Keratinocyte (primary cell): ENCODE data around the gene DAGLA. TPM values are rescaled to one million over a fixed set of nuclear protein-coding genes. Genes with fewer than 3 reads are reported as not detected.

Experiments used
- DNase-seq: peaks from one replicate; pipeline ENCODE4 v3.0.0-alpha.2; 2011; ENCODE audit warnings: low read depth, missing footprints, low spot score
- FAIRE-seq: peaks from 2 replicates; lab custom pipeline; 2011; peaks lifted over from hg19 to GRCh38; lab: Jason Lieb, UNC
- H2AFZ ChIP-seq: 2 replicates; pipeline ENCODE4 v1.6.0; 2012; ENCODE audit warnings: low read length, control low read depth, inconsistent platforms; ENCODE audit not compliant: control insufficient read depth
- H3K27ac ChIP-seq: 2 replicates; pipeline ENCODE4 v1.5.1; 2011; ENCODE audit warnings: low read length; ENCODE audit not compliant: control insufficient read depth, insufficient read depth
- H3K27me3 ChIP-seq: 3 replicates; pipeline ENCODE4 v1.6.0; 2011; ENCODE audit warnings: low read length; ENCODE audit not compliant: control insufficient read depth, insufficient read depth; ENCODE audit errors: extremely low read depth
- H3K36me3 ChIP-seq, 2 experiments: 2 replicates in 1 of 2; 3 replicates in 1 of 2; pipeline ENCODE4 v1.5.1; 2011; ENCODE audit warnings: low read length in 2 of 2, mild to moderate bottlenecking in 1 of 2; ENCODE audit not compliant: control insufficient read depth in 2 of 2, insufficient read depth in 2 of 2; ENCODE audit errors: extremely low read depth in 1 of 2
- H3K4me1 ChIP-seq: 3 replicates; pipeline ENCODE4 v1.5.1; 2011; ENCODE audit warnings: low read length; ENCODE audit not compliant: control insufficient read depth, insufficient read depth; ENCODE audit errors: extremely low read depth
- H3K4me2 ChIP-seq: 3 replicates; pipeline ENCODE4 v1.6.0; 2011; ENCODE audit warnings: low read depth, low read length; ENCODE audit not compliant: control insufficient read depth, insufficient read depth; ENCODE audit errors: extremely low read depth
- H3K4me3 ChIP-seq, 3 experiments: fragments of 200-600 bp in 1 of 3; sonication (generic) in 1 of 3; 2 replicates in 2 of 3; 3 replicates in 1 of 3; pipeline ENCODE4 v1.5.1; 2011 to 2016; ENCODE audit warnings: low read length in 3 of 3, mild to moderate bottlenecking in 3 of 3, control low read depth in 2 of 3, inconsistent platforms in 1 of 3, low read depth in 1 of 3, mixed read lengths in 1 of 3, mixed run types in 1 of 3, moderate library complexity in 1 of 3; ENCODE audit not compliant: control insufficient read depth in 2 of 3, insufficient read depth in 2 of 3; ENCODE audit errors: extremely low read depth in 1 of 3
- H3K79me2 ChIP-seq: 2 replicates; pipeline ENCODE4 v1.6.0; 2012; ENCODE audit warnings: low read length; ENCODE audit not compliant: control insufficient read depth, insufficient read depth
- H3K9ac ChIP-seq: 3 replicates; pipeline ENCODE4 v1.6.0; 2011; ENCODE audit warnings: low read length; ENCODE audit not compliant: control insufficient read depth, insufficient read depth; ENCODE audit errors: extremely low read depth
- H3K9me1 ChIP-seq: 3 replicates; pipeline ENCODE4 v1.6.0; 2011; ENCODE audit warnings: low read length; ENCODE audit not compliant: control insufficient read depth, insufficient read depth; ENCODE audit errors: extremely low read depth
- H3K9me3 ChIP-seq: 2 replicates; pipeline ENCODE4 v1.5.1; 2012; ENCODE audit warnings: low read depth, low read length; ENCODE audit not compliant: control insufficient read depth
- H4K20me1 ChIP-seq: 3 replicates; pipeline ENCODE4 v1.6.0; 2011; ENCODE audit warnings: low read length; ENCODE audit not compliant: control insufficient read depth, insufficient read depth; ENCODE audit errors: extremely low read depth
- CTCF ChIP-seq, 3 experiments: IDR thresholded peaks in 1 of 3; conservative IDR thresholded peaks in 1 of 3; optimal IDR thresholded peaks in 1 of 3; 2 replicates in 2 of 3; 3 replicates in 1 of 3; pipeline versions ENCODE3 to v1.5.1; 2011; ENCODE audit warnings: low read length in 3 of 3, mild to moderate bottlenecking in 3 of 3, moderate library complexity in 2 of 3, control low read depth in 1 of 3, inconsistent platforms in 1 of 3; ENCODE audit not compliant: insufficient read depth in 2 of 3; ENCODE audit errors: extremely low read depth in 1 of 3
- EZH2 ChIP-seq: IDR thresholded peaks from one replicate; pipeline ENCODE4 v1.6.1; 2012; ENCODE audit warnings: inconsistent platforms, mild to moderate bottlenecking, low read length, moderate library complexity
- dilution Hi-C: fragments of 300-500 bp; cut with MboI; formaldehyde crosslinking; loops from one replicate; pipeline ENCODE4 v1.7.0; 2020; ENCODE audit warnings: low sequenced_read_pairs; ENCODE audit not compliant: extremely low pct_ligation_motif_present
- polyA minus RNA-seq, 3 experiments: library from RNA; depleted of rRNA, polyadenylated mRNA; stranded (reverse); fragments of >200 nt; gene quantifications; 1 replicate in 1 of 3; 2 replicates in 1 of 3; 3 replicates in 1 of 3; pipeline ENCODE4 v1.2.3, GENCODE V29; 2011
- polyA plus RNA-seq, 5 experiments: library from polyadenylated mRNA; depleted of rRNA in 3 of 5; stranded (reverse) in 3 of 5; stranded (forward) in 1 of 5; unstranded in 1 of 5; fragments of >200 nt; gene quantifications; 1 replicate in 1 of 5; 2 replicates in 3 of 5; 3 replicates in 1 of 5; pipeline versions ENCODE4 v1.2.1 to v1.2.3, GENCODE V29; 2011 to 2012; ENCODE audit warnings: missing spikeins in 2 of 5, low read depth in 1 of 5, low replicate concordance in 1 of 5

DAGLA gene, protein sequence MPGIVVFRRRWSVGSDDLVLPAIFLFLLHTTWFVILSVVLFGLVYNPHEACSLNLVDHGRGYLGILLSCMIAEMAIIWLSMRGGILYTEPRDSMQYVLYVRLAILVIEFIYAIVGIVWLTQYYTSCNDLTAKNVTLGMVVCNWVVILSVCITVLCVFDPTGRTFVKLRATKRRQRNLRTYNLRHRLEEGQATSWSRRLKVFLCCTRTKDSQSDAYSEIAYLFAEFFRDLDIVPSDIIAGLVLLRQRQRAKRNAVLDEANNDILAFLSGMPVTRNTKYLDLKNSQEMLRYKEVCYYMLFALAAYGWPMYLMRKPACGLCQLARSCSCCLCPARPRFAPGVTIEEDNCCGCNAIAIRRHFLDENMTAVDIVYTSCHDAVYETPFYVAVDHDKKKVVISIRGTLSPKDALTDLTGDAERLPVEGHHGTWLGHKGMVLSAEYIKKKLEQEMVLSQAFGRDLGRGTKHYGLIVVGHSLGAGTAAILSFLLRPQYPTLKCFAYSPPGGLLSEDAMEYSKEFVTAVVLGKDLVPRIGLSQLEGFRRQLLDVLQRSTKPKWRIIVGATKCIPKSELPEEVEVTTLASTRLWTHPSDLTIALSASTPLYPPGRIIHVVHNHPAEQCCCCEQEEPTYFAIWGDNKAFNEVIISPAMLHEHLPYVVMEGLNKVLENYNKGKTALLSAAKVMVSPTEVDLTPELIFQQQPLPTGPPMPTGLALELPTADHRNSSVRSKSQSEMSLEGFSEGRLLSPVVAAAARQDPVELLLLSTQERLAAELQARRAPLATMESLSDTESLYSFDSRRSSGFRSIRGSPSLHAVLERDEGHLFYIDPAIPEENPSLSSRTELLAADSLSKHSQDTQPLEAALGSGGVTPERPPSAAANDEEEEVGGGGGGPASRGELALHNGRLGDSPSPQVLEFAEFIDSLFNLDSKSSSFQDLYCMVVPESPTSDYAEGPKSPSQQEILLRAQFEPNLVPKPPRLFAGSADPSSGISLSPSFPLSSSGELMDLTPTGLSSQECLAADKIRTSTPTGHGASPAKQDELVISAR
- polyA plus RNA-seq (0.03 to 0.08 TPM (median 0.04 TPM) in 3 replicates), polyA minus RNA-seq (0.07 to 0.26 TPM (median 0.10 TPM) in 3 replicates)
- not detected for polyA plus RNA-seq (2011; ENCODE audit: low read depth)
- polyA plus RNA-seq (2011; cell fraction: cytosol; rRNA removed) = 0.04 TPM in 2 replicates
- 0.20 and 0.23 TPM in 2 replicates for polyA plus RNA-seq (2011; cell fraction: nucleus; rRNA removed)
- polyA plus RNA-seq (2012; ENCODE audit: low replicate concordance) = 0.14 TPM in 1 of 2 replicates, not detected in the other
- polyA minus RNA-seq (2011; cell fraction: cytosol; rRNA and poly(A)+ RNA removed) = 0.58 TPM
- polyA minus RNA-seq (2011; cell fraction: nucleus; rRNA and poly(A)+ RNA removed) = 0.31 and 0.42 TPM in 2 replicates

DNA sequence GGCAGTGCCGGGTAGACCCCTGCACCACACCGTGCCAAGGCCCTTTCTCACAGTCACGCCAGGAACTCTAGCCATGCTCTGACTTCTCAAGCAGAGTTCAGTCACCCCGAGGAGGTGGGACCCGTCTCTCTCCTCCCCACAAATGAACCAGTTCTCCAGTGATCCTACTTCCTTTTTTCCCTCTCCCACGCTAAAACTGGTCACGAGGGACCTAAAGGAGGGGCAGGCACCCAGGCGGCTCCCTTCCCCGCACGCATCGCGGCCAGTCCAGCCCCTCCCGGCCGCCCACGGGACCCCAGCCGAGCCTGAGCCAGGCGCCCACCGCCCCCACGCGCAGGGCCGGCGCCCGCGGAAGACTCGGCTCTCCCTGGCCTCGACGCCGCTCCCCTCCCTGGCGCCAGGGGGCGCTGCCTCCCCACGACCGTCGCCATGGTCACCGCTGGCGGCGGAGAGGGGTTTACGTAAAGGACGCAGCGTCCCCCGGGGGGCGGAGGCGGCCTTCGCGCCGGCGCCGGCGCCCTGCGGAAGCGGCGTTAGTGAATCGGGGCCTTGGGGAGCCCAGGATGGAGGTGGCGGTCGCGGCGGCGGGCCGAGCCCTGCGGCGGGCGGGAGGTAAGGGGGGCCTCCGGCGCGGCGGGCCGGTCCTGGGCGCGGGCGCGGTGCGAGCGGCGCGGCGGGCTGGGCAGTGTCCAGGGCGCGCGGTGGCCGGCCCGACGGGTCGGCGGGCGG, at the start of gene DAGLA:
DAGLA (plus strand) TSS at position 499 of the 729 bp plus-strand sequence. CDS start 39,765 bp downstream, outside the sequence.
- Histone ChIP-seq H3K9ac (no peak within 1 kb of the TSS), H2AFZ (no peak within 1 kb of the TSS), H3K36me3 (no peaks in the 10 kb centered on the region), H3K4me1 (no peaks in the 10 kb centered on the region), H3K27me3 (peaks cover 81% of the 10 kb centered on the region), H4K20me1 (no peaks in the 10 kb centered on the region), H3K9me1 (no peaks in the 10 kb centered on the region), H3K4me2 (peak within 1 kb of the TSS; percentile 42), H3K79me2 (no peaks in the 10 kb centered on the region), H3K27ac (no peak within 1 kb of the TSS), H3K9me3 (no peaks in the 10 kb centered on the region), H3K4me3 (peak within 1 kb of the TSS in 1 of 3 experiments; percentile 25)
- DNase-seq = no peak
- no peak for FAIRE-seq
- peak; percentile 51 to 94 (median 83) for TF ChIP-seq CTCF (optimal IDR thresholded peaks at IDR 0.05 in 1 of 3, IDR thresholded peaks at IDR 0.05 in 1 of 3, conservative IDR thresholded peaks at IDR 0.05 in 1 of 3; ENCODE audit: extremely low read depth in 1 of 3, insufficient read depth in 2 of 3, low read length in 3 of 3)
- TF ChIP-seq EZH2 = no peak
- dilution Hi-C loops = no loop called here

DNA sequence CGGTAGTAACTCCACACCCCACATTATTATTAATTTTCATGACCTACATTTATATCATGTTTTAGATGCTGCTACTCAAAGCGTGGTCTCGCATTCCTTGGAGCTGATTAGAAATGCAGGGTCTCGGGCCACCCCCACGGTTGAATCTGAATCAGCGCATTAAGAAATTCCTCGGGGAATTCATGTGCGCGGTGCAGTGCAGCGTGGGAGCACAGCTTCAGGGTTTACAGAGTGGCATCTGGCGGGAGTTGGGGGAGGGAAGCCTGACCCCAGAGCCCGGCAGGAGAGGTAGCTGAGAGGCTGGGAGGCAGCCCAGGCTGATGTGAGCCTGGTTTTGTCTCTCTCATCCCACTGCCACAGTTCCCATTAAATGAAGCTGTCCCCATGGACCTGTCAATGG, 48.1 kb upstream of the DAGLA start:
- FAIRE-seq = no peak
- H3K4me3 ChIP-seq = no peak overlapping the region
- H3K36me3 ChIP-seq = no peaks in the 10 kb centered on the region
- H3K4me1 ChIP-seq = peaks cover 10% of the 10 kb centered on the region
- DNase-seq = no peak
- no peak overlapping the region for H3K27ac ChIP-seq
- H3K27me3 ChIP-seq = peaks cover 13% of the 10 kb centered on the region
- peaks cover 2% of the 10 kb centered on the region for H4K20me1 ChIP-seq
- no peak for TF ChIP-seq CTCF (optimal IDR thresholded peaks at IDR 0.05 in 1 of 3, IDR thresholded peaks at IDR 0.05 in 1 of 3, conservative IDR thresholded peaks at IDR 0.05 in 1 of 3; ENCODE audit: extremely low read depth in 1 of 3, insufficient read depth in 2 of 3, low read length in 3 of 3)
- TF ChIP-seq EZH2 = no peak
- no peaks in the 10 kb centered on the region for H3K79me2 ChIP-seq
- H3K4me2 ChIP-seq = no peak overlapping the region
- no peak overlapping the region for H3K9ac ChIP-seq
- dilution Hi-C loops = no loop called here
- no peaks in the 10 kb centered on the region for H3K9me3 ChIP-seq
- no peak overlapping the region for H2AFZ ChIP-seq
- H3K9me1 ChIP-seq = no peaks in the 10 kb centered on the region
